ENCODE measurements around the gene KCNG4. TPM values are rescaled to one million over a fixed set of nuclear protein-coding genes. Genes with fewer than 3 reads are reported as not detected.

The KCNG4 gene
- total RNA-seq, 1 donor from 2014 or later, result not detected

DNA sequence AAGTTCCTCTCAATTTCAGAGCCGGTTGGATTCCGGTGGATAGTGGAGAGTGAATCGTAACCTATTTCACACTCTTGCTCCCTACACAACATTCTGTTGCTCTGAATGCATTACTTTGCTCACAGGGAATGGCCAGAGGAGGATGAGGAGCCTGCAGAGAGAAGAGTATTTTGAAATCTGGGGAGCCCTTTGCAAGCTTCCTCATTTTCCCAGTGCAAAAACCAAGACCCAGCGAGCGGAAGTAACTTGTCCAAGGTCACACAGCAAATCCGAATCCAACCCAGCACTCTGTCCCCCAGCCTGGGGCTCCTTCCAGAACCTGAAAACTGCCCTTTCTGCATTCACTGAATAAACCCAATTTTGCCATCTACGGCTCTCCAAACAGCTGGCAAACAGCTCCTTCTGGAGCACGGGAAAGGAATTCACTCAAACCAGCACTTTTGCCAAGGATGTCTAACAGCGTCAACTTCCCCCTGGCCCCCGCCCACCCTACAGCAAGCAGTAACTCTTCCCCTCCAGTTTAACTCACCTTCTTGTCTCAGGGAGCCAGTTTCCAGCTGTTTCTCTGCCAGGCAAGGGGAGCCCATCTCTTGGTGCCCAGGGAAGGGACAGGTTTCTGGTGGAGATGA is 557 bp downstream of the KCNG4 start:
- Mint-ChIP-seq H3K27ac (ENCODE audit: unreplicated experiment) (no peak overlapping the region), H3K9me3 (ENCODE audit: unreplicated experiment) (no peaks in the 10 kb centered on the region), H3K27me3 (ENCODE audit: unreplicated experiment) (peaks cover 2% of the 10 kb centered on the region), H3K4me3 (ENCODE audit: unreplicated experiment) (no peak overlapping the region), H3K4me1 (ENCODE audit: unreplicated experiment) (no peaks in the 10 kb centered on the region), H3K36me3 (ENCODE audit: low read depth, unreplicated experiment) (peaks cover 4% of the 10 kb centered on the region)
- TF ChIP-seq, protein P1, sequence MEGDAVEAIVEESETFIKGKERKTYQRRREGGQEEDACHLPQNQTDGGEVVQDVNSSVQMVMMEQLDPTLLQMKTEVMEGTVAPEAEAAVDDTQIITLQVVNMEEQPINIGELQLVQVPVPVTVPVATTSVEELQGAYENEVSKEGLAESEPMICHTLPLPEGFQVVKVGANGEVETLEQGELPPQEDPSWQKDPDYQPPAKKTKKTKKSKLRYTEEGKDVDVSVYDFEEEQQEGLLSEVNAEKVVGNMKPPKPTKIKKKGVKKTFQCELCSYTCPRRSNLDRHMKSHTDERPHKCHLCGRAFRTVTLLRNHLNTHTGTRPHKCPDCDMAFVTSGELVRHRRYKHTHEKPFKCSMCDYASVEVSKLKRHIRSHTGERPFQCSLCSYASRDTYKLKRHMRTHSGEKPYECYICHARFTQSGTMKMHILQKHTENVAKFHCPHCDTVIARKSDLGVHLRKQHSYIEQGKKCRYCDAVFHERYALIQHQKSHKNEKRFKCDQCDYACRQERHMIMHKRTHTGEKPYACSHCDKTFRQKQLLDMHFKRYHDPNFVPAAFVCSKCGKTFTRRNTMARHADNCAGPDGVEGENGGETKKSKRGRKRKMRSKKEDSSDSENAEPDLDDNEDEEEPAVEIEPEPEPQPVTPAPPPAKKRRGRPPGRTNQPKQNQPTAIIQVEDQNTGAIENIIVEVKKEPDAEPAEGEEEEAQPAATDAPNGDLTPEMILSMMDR (IDR thresholded peaks at IDR 0.05; ENCODE audit: unreplicated experiment), result no peak
- DNase-seq (ENCODE audit: low spot score), result no peak

DNA sequence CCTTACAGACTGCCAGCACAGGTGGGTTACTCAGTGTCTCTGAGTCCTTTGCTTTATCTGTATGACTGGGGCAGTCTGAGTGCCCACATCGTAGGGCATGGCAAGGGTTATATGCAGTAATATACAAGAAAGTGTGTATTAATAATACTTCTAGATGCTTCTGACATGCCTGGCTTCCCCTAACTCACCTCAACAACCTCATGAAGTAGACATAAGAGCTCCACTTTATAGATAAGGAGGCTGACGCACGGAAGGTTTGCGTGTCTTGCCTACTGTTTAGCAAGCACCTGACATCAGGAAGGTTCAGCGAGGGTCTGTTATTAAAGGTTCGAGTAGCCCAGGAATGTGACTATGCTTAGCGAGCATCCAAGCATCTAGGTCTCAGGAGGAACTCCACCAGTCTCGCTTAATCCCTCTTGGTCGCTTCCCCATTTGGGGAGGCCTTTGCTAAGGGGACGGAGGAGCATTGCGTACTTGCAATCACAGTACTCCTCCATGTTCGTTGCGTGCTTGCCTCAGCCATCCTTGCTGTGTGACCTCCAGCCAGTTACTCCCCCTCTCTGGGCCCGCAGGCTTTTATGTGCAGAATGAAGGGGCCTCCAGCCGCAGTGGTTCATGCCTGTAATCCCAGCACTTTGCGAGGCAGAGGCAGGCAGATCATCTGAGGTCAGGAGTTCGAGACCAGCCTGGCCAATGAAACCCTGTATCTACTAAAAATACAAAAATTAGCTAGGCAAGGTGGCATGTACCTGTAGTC is 1.6 kb downstream of the KCNG4 start:
- Mint-ChIP-seq H3K9me3 (ENCODE audit: unreplicated experiment) (no peaks in the 10 kb centered on the region), H3K27me3 (ENCODE audit: unreplicated experiment) (peaks cover 4% of the 10 kb centered on the region), H3K4me3 (ENCODE audit: unreplicated experiment) (no peak overlapping the region), H3K27ac (ENCODE audit: unreplicated experiment) (no peak overlapping the region), H3K36me3 (ENCODE audit: low read depth, unreplicated experiment) (no peaks in the 10 kb centered on the region), H3K4me1 (ENCODE audit: unreplicated experiment) (no peaks in the 10 kb centered on the region)
- TF ChIP-seq, protein P1 (IDR thresholded peaks at IDR 0.05; ENCODE audit: unreplicated experiment), result no peak
- DNase-seq (ENCODE audit: low spot score), result no peak

DNA sequence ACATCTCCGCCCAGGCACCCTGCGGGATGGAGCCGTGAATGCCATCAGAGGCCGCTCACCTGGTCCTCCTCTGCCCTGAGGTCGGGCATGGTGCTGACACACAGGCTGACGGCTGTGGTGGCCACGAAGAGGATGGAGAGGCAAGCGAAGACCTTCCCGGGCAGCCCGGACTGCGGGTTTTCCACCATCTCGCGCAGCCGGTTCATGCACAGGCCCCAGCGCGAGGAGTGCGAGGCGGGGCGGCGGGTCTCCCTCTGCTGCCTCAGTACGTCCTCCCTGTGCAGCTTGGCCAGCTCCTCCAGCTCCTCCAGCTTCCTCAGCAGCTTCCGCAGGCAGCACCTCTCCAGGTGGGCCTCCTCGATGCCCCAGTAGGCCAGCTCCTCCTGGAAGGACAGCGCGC is 3.1 kb downstream of the KCNG4 start:
- H3K27ac Mint-ChIP-seq (ENCODE audit: unreplicated experiment), result no peak overlapping the region
- H3K4me1 Mint-ChIP-seq (ENCODE audit: unreplicated experiment), result no peaks in the 10 kb centered on the region
- DNase-seq (ENCODE audit: low spot score), result no peak
- no peak overlapping the region for H3K4me3 Mint-ChIP-seq (ENCODE audit: unreplicated experiment)
- no peaks in the 10 kb centered on the region for H3K9me3 Mint-ChIP-seq (ENCODE audit: unreplicated experiment)
- TF ChIP-seq, protein P1 (IDR thresholded peaks at IDR 0.05; ENCODE audit: unreplicated experiment), result no peak
- no peaks in the 10 kb centered on the region for H3K36me3 Mint-ChIP-seq (ENCODE audit: low read depth, unreplicated experiment)
- H3K27me3 Mint-ChIP-seq (ENCODE audit: unreplicated experiment), result peaks cover 4% of the 10 kb centered on the region

DNA sequence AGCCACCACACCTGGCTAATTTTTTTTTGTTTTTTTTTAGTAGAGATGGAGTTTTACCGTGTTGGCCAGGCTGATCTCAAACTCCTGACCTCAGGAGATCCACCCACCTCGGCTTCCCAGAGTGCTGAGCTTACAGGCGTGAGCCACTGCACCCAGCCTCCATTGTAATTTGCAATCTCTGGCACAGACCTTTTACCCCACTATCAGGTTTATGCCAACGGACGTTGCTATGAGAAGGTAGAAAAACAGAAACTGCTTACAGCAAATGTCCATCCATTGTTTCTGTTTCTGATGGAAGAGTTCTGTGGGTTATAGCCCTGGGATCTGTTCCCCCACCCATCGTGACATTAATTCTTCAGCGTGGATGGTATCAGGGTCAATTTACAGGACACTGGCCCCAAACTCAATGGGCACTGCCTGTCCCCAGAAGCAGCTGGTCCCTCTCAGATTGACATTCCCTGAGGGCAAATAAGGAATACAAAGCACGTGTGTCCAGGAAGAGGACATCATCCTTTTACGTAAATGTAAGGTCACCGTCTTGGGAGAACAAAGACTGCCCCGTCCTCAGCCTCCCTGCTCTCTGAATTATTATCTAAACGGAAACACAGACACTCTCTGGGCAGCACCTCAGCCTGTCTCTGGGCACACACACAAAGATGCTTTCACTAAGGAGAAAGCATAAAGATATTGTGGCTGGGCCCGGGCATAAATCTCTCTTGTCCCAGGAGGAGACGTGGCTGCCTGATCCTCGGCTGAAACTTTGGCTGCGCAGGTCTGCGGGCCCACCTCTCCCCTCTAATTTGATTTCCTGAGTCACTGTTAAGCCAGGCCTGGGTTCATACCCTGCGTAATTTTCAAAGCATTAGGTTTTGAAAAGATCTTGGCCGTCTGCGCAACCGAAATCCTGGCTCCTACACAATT is 5.2 kb downstream of the KCNG4 start:
- H3K4me1 Mint-ChIP-seq (ENCODE audit: unreplicated experiment), result peaks cover 2% of the 10 kb centered on the region
- no peaks in the 10 kb centered on the region for H3K36me3 Mint-ChIP-seq (ENCODE audit: low read depth, unreplicated experiment)
- peaks cover 5% of the 10 kb centered on the region for H3K27me3 Mint-ChIP-seq (ENCODE audit: unreplicated experiment)
- TF ChIP-seq, protein P1 (IDR thresholded peaks at IDR 0.05; ENCODE audit: unreplicated experiment), result no peak
- no peak overlapping the region for H3K27ac Mint-ChIP-seq (ENCODE audit: unreplicated experiment)
- DNase-seq (ENCODE audit: low spot score), result no peak
- no peak overlapping the region for H3K4me3 Mint-ChIP-seq (ENCODE audit: unreplicated experiment)
- no peaks in the 10 kb centered on the region for H3K9me3 Mint-ChIP-seq (ENCODE audit: unreplicated experiment)

Measured in endothelial cell (in vitro differentiated cells).